ENCODE results near the gene CIAPIN1. TPM values are rescaled to one million over a fixed set of nuclear protein-coding genes. Genes with fewer than 3 reads are reported as not detected.

The CIAPIN1 gene
- total RNA-seq, 2 experiments from 2014 or later: 27.8 to 28.0 TPM

GRCh38 chr16:57394444-57394843 is 52.7 kb downstream of the CIAPIN1 start:
- DNase-seq (no peak), ATAC-seq (ENCODE audit: poor library complexity) (no peak)
- no peak overlapping the region for H3K4me3 Mint-ChIP-seq
- TF ChIP-seq CTCF (IDR thresholded peaks at IDR 0.05): no peak
- ChIA-PET POLR2A (no interaction called here), CTCF (no interaction called here)
- Histone ChIP-seq H3K4me3 (ENCODE audit: low read length) (no peak overlapping the region), H3K9me3 (ENCODE audit: control insufficient read depth in 1 of 2, insufficient read depth in 1 of 2, low read length in 2 of 2) (no peaks in the 10 kb centered on the region), H3K27me3 (ENCODE audit: control insufficient read depth in 1 of 2, insufficient read depth in 2 of 2, low read length in 2 of 2) (no peaks in the 10 kb centered on the region), H3K4me1 (ENCODE audit: insufficient read depth, low read length) (no peaks in the 10 kb centered on the region), H3K27ac (ENCODE audit: low read depth in 1 of 2, low read length in 2 of 2) (no peak overlapping the region), H3K36me3 (ENCODE audit: insufficient read depth, low read length) (no peaks in the 10 kb centered on the region)
- no peaks in the 10 kb centered on the region for H3K36me3 Mint-ChIP-seq (ENCODE audit: low read depth)
- H3K27ac Mint-ChIP-seq: no peak overlapping the region
- H3K4me1 Mint-ChIP-seq (ENCODE audit: low read depth): no peaks in the 10 kb centered on the region
- no peaks in the 10 kb centered on the region for H3K9me3 Mint-ChIP-seq
- intact Hi-C loops (cut with DNase I, micrococcal nuclease): no loop called here
- H3K27me3 Mint-ChIP-seq: peaks cover 6% of the 10 kb centered on the region

DNA sequence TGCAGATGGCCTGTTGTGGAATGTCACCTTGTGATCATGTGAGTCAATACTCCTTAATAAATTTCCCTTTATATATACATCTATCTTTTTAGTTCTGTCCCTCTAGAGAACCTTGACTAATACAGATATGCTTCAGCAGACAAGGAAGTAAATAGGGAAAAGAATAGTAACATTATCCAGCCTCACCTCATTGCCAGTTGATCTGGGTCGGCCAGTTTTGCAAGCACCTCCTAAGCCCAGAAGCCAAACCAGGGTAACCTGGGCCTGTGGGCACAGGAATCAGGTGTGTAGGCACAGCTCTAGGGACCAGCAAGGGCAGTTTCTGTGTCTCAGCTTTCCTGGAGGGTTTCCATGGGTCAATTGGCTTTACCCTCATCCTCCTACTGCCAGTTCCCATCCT is 54.5 kb downstream of the CIAPIN1 start:
- Mint-ChIP-seq H3K36me3 (ENCODE audit: low read depth) (no peaks in the 10 kb centered on the region), H3K27me3 (peaks cover 6% of the 10 kb centered on the region), H3K4me3 (no peak overlapping the region), H3K27ac (no peak overlapping the region), H3K4me1 (ENCODE audit: low read depth) (no peaks in the 10 kb centered on the region), H3K9me3 (no peaks in the 10 kb centered on the region)
- TF ChIP-seq CTCF (IDR thresholded peaks at IDR 0.05): no peak
- ATAC-seq (ENCODE audit: poor library complexity): no peak
- no peak overlapping the region for H3K4me3 ChIP-seq (ENCODE audit: low read length)
- POLR2A ChIA-PET: no interaction called here
- DNase-seq: no peak
- H3K36me3 ChIP-seq (ENCODE audit: insufficient read depth, low read length): no peaks in the 10 kb centered on the region
- intact Hi-C loops (cut with DNase I, micrococcal nuclease): no loop called here
- H3K27ac ChIP-seq (ENCODE audit: low read depth in 1 of 2, low read length in 2 of 2): no peak overlapping the region
- H3K27me3 ChIP-seq (ENCODE audit: control insufficient read depth in 1 of 2, insufficient read depth in 2 of 2, low read length in 2 of 2): no peaks in the 10 kb centered on the region
- H3K9me3 ChIP-seq (ENCODE audit: control insufficient read depth in 1 of 2, insufficient read depth in 1 of 2, low read length in 2 of 2): no peaks in the 10 kb centered on the region
- CTCF ChIA-PET: no interaction called here
- H3K4me1 ChIP-seq (ENCODE audit: insufficient read depth, low read length): no peaks in the 10 kb centered on the region

GRCh38 chr16:57391708-57392107 is 55.5 kb downstream of the CIAPIN1 start:
- Histone ChIP-seq H3K27me3 (ENCODE audit: control insufficient read depth in 1 of 2, insufficient read depth in 2 of 2, low read length in 2 of 2) (no peaks in the 10 kb centered on the region), H3K9me3 (ENCODE audit: control insufficient read depth in 1 of 2, insufficient read depth in 1 of 2, low read length in 2 of 2) (no peaks in the 10 kb centered on the region), H3K4me1 (ENCODE audit: insufficient read depth, low read length) (no peaks in the 10 kb centered on the region), H3K4me3 (ENCODE audit: low read length) (no peak overlapping the region), H3K36me3 (ENCODE audit: insufficient read depth, low read length) (no peaks in the 10 kb centered on the region), H3K27ac (ENCODE audit: low read depth in 1 of 2, low read length in 2 of 2) (no peak overlapping the region)
- Mint-ChIP-seq H3K27me3 (peaks cover 6% of the 10 kb centered on the region), H3K27ac (no peak overlapping the region), H3K36me3 (ENCODE audit: low read depth) (no peaks in the 10 kb centered on the region), H3K4me3 (no peak overlapping the region), H3K4me1 (ENCODE audit: low read depth) (no peaks in the 10 kb centered on the region), H3K9me3 (no peaks in the 10 kb centered on the region)
- POLR2A ChIA-PET: no interaction called here
- no peak for DNase-seq
- no peak for TF ChIP-seq CTCF (IDR thresholded peaks at IDR 0.05)
- intact Hi-C loops (cut with DNase I, micrococcal nuclease): no loop called here
- ATAC-seq (ENCODE audit: poor library complexity): no peak
- CTCF ChIA-PET: interaction anchor here (0.6 kb wide), 2 partner anchors 102 to 191 kb away, joined by 3 read pairs; no protein-coding TSS in a partner anchor
